Nephron progenitor cell (in vitro differentiated cells): Measurements from ENCODE around the gene PITPNC1.

Experiments
- DNase-seq: peaks from one replicate; pipeline ENCODE4 v3.0.0; 2021
- H3K27ac Mint-ChIP-seq: 2 replicates; pipeline ENCODE4 v1.8.0; 2021; ENCODE audit warnings: mild to moderate bottlenecking, moderate library complexity, mixed read lengths
- H3K27me3 Mint-ChIP-seq: 2 replicates; pipeline ENCODE4 v1.8.0; 2021; ENCODE audit warnings: mild to moderate bottlenecking, low read depth, mixed read lengths; ENCODE audit not compliant: poor library complexity
- H3K36me3 Mint-ChIP-seq: 2 replicates; pipeline ENCODE4 v1.8.0; 2021; ENCODE audit warnings: low read depth, mixed read lengths
- H3K4me1 Mint-ChIP-seq: 2 replicates; pipeline ENCODE4 v1.8.0; 2021; ENCODE audit warnings: mixed read lengths
- H3K4me3 Mint-ChIP-seq: 2 replicates; pipeline ENCODE4 v1.8.0; 2021; ENCODE audit warnings: mild to moderate bottlenecking, moderate library complexity, mixed read lengths
- H3K9me3 Mint-ChIP-seq: 2 replicates; pipeline ENCODE4 v1.8.0; 2021; ENCODE audit warnings: mild to moderate bottlenecking, moderate library complexity, mixed read lengths
- TF ChIP-seq, protein P1 (sequence below): fragments of 200-600 bp; sonication (generic); IDR thresholded peaks from 2 replicates; pipeline ENCODE4 v1.5.0; 2021; ENCODE audit warnings: antibody characterized with exemption

PITPNC1 gene

DNA sequence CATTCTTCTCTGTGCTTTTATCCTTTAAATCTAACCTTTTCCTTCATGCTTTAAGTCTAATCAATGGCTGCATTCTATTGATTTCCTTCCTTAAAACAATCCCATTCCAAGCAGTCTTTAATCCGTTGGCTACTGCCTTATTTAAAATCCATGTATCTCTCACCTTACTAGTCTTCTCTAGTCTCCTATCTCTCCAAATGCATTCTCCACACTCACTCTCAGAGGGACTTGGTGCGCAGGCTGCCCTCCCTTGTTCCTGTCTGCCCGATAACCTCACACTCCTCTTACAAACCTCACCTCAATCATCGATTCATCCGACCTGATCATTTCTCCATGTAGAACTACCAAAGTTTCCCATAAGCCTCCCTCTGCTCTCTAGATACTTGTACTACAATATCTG is 33.8 kb upstream of the PITPNC1 start:
- TF ChIP-seq, protein P1, sequence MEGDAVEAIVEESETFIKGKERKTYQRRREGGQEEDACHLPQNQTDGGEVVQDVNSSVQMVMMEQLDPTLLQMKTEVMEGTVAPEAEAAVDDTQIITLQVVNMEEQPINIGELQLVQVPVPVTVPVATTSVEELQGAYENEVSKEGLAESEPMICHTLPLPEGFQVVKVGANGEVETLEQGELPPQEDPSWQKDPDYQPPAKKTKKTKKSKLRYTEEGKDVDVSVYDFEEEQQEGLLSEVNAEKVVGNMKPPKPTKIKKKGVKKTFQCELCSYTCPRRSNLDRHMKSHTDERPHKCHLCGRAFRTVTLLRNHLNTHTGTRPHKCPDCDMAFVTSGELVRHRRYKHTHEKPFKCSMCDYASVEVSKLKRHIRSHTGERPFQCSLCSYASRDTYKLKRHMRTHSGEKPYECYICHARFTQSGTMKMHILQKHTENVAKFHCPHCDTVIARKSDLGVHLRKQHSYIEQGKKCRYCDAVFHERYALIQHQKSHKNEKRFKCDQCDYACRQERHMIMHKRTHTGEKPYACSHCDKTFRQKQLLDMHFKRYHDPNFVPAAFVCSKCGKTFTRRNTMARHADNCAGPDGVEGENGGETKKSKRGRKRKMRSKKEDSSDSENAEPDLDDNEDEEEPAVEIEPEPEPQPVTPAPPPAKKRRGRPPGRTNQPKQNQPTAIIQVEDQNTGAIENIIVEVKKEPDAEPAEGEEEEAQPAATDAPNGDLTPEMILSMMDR: no peak
- no peak for DNase-seq
- H3K36me3 Mint-ChIP-seq: peaks cover 91% of the 10 kb centered on the region
- H3K27ac Mint-ChIP-seq: peak overlapping the region; percentile 0
- no peaks in the 10 kb centered on the region for H3K27me3 Mint-ChIP-seq
- H3K9me3 Mint-ChIP-seq: no peaks in the 10 kb centered on the region
- H3K4me3 Mint-ChIP-seq: no peak overlapping the region
- H3K4me1 Mint-ChIP-seq: no peaks in the 10 kb centered on the region

DNA sequence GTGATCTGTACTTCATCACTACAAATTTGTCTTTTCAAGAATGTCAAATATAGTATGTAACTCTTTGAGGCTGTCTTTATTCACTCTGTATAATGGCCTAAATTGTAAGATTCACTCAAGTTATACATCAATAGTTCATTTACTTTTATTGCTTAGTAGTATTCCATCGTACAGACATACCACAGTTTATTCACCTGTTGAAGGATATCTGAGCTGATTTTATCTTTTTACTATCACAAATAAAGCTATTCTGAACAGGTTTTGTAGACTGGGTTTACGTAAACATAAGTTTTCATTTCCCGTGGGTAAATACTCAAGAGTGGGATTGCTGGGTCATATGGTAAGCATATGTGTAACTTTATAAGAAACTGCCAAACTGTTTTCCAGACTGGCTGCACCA is 29.3 kb upstream of the PITPNC1 start:
- H3K4me1 Mint-ChIP-seq: no peaks in the 10 kb centered on the region
- H3K9me3 Mint-ChIP-seq: peaks cover 3% of the 10 kb centered on the region
- H3K27me3 Mint-ChIP-seq: no peaks in the 10 kb centered on the region
- H3K4me3 Mint-ChIP-seq: no peak overlapping the region
- TF ChIP-seq, protein P1: no peak
- H3K36me3 Mint-ChIP-seq: peaks cover 83% of the 10 kb centered on the region
- DNase-seq: no peak
- H3K27ac Mint-ChIP-seq: no peak overlapping the region

DNA sequence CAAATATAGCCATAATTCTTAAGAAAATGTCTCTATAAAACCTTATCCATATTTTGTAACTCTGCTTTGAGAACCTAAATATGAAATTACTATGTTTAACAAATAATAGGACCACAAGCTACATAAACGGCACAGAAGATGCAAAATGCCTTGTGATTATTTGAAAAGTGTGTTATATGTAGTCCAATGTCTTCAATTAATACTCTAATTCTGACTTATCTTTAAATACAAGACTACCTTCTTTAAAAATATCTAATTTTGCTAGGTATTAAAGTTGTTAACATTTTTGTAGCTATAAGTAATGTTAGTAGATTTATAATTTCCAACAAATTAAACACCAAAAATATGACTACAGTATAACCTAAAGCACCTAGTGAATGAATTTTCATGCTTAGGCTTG is 27.7 kb upstream of the PITPNC1 start:
- Mint-ChIP-seq H3K27me3 (no peaks in the 10 kb centered on the region), H3K9me3 (peaks cover 3% of the 10 kb centered on the region), H3K4me1 (no peaks in the 10 kb centered on the region), H3K4me3 (no peak overlapping the region), H3K36me3 (peaks cover 79% of the 10 kb centered on the region), H3K27ac (no peak overlapping the region)
- TF ChIP-seq, protein P1: no peak
- DNase-seq: no peak

DNA sequence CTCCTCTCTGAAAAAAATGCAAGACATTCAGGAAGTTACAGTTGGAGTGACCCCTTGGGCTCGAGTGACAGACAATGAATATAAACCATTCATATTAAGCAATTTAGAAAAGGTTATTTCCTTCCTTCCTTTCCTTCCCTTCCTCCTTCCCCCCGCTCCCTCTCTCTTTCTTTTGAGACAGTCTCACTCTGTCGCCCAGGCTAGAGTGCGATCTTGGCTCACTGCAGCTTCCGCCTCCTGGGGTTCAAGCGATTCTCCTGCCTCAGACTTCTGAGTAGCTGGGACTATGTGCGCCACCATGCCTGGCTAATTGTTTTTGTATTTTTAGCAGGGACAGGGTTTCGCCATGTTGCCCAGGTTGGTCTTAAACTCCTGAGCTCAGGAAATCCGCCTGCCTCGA is 23.9 kb upstream of the PITPNC1 start:
- Mint-ChIP-seq H3K36me3 (peaks cover 70% of the 10 kb centered on the region), H3K4me3 (no peak overlapping the region), H3K27ac (no peak overlapping the region), H3K9me3 (peaks cover 3% of the 10 kb centered on the region), H3K4me1 (no peaks in the 10 kb centered on the region), H3K27me3 (no peaks in the 10 kb centered on the region)
- TF ChIP-seq, protein P1: no peak
- DNase-seq: no peak

DNA sequence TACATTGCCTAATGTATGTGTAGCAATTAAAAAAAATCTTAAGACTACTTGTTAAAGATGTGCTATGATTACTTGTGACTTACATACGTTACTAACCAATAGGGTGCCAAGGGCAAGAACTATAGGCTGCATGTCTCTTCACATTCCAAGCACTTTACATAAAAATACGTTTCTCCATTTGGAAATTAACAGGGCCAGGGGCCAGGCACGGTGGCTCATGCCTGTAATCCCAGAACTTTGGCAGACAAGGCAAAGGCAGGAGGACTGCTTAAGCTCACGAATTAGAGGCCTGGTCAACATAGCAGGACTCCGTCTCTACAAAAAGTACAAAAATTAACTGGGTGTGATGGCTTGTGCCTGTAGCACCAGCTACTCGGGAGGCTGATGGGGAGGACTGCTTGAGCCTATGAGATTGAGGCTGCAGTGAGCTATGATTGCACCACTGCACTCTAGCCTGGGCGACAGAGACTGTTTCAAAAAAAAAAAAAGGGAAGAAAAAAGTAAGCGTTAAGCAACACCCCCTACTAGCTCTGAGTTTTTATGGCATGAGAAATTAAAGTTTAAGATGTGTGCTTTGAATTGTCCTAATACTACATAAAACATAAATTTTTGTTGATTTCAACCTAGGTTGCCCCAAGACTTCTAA is 23.0 kb upstream of the PITPNC1 start:
- no peak overlapping the region for H3K4me3 Mint-ChIP-seq
- no peaks in the 10 kb centered on the region for H3K4me1 Mint-ChIP-seq
- peak overlapping the region; percentile 29 for H3K27ac Mint-ChIP-seq
- no peaks in the 10 kb centered on the region for H3K27me3 Mint-ChIP-seq
- peaks cover 3% of the 10 kb centered on the region for H3K9me3 Mint-ChIP-seq
- no peak for DNase-seq
- TF ChIP-seq, protein P1: no peak
- H3K36me3 Mint-ChIP-seq: peaks cover 66% of the 10 kb centered on the region

DNA sequence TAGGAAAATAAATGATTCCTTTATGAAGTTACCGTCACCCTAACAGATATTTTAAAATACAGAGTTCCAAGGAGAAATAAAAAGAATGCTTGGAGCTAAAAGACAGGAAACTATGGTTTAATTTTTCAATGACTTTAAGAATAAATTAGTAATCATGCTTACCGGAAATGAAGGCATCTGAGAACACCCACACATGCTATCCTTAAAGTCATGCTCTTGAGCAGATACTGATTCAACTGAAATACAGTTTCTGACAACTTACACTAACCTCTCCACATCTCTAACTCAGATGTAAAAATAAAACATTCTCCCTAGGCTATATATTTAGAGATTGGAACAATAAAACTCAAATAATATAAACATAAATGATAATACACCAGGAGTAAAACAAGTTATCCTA is 18.5 kb upstream of the PITPNC1 start:
- H3K27ac Mint-ChIP-seq: no peak overlapping the region
- H3K4me1 Mint-ChIP-seq: peaks cover 4% of the 10 kb centered on the region
- no peak overlapping the region for H3K4me3 Mint-ChIP-seq
- H3K36me3 Mint-ChIP-seq: peaks cover 60% of the 10 kb centered on the region
- DNase-seq: no peak
- H3K27me3 Mint-ChIP-seq: no peaks in the 10 kb centered on the region
- no peaks in the 10 kb centered on the region for H3K9me3 Mint-ChIP-seq
- TF ChIP-seq, protein P1: no peak
